ENCODE data around the gene SCO2.
"Not testable (repeated sequence)": the region's sequence is repeated elsewhere in the genome, so short reads cannot be mapped to it uniquely, and the experiment has no call there.

- not testable (repeated sequence) for TF ChIP-seq CTCF (IDR thresholded peaks at IDR 0.05; ENCODE audit: poor library complexity, severe bottlenecking); EZH2 (IDR thresholded peaks at IDR 0.05; ENCODE audit: borderline replicate concordance, insufficient read depth, low read length, poor library complexity, severe bottlenecking)
Observed at GRCh38 chr22:50520184-50520583, 5.2 kb downstream of the SCO2 start.

All from neural cell (in vitro differentiated cells).